GM23338 (cell line): Measurements from ENCODE around the gene FTL. TPM values are rescaled to one million over a fixed set of nuclear protein-coding genes. Genes with fewer than 3 reads are reported as not detected.

Source experiments
- ATAC-seq: fragments of 200-7000 bp; cut with Tn5 transposase; 3 replicates; pipeline ENCODE4 v1.9.1; 2020
- DNase-seq: peaks from one replicate; pipeline ENCODE4 v3.0.0-alpha.2; 2015; ENCODE audit warnings: low spot score
- H2AFZ ChIP-seq: fragments of 200-600 bp; sonication (generic); 2 replicates; pipeline ENCODE4 v1.8.0; 2016; ENCODE audit warnings: antibody characterized with exemption, mild to moderate bottlenecking, moderate library complexity
- H3F3A ChIP-seq: fragments of 200-600 bp; sonication (generic); replicated peaks from 2 replicates; pipeline ENCODE4 v1.8.0; 2017; ENCODE audit warnings: antibody characterized with exemption, mixed run types, low read depth
- H3K27ac ChIP-seq: fragments of 200-600 bp; sonication (generic); 2 replicates; pipeline ENCODE4 v1.6.1; 2016; ENCODE audit warnings: low read depth
- H3K27me3 ChIP-seq: fragments of 200-600 bp; sonication (generic); 2 replicates; pipeline ENCODE4 v1.8.0; 2016; ENCODE audit warnings: mild to moderate bottlenecking, mixed run types, moderate library complexity; ENCODE audit not compliant: insufficient read depth
- H3K36me3 ChIP-seq: fragments of 200-600 bp; sonication (generic); 2 replicates; pipeline ENCODE4 v1.8.0; 2016; ENCODE audit warnings: mild to moderate bottlenecking; ENCODE audit not compliant: insufficient read depth
- H3K4me1 ChIP-seq: fragments of 200-600 bp; sonication (generic); 2 replicates; pipeline ENCODE4 v1.8.0; 2016; ENCODE audit warnings: mild to moderate bottlenecking, moderate library complexity; ENCODE audit not compliant: insufficient read depth
- H3K4me2 ChIP-seq: fragments of 200-600 bp; sonication (generic); 2 replicates; pipeline ENCODE4 v1.7.1; 2017; ENCODE audit warnings: mixed run types
- H3K4me3 ChIP-seq: fragments of 200-600 bp; sonication (generic); 2 replicates; pipeline ENCODE4 v1.6.1; 2016; ENCODE audit warnings: mixed run types
- H3K79me2 ChIP-seq: fragments of 200-600 bp; sonication (generic); replicated peaks from 2 replicates; pipeline ENCODE4 v1.8.0; 2017; ENCODE audit warnings: mild to moderate bottlenecking; ENCODE audit not compliant: insufficient read depth
- H3K9me2 ChIP-seq: fragments of 200-600 bp; sonication (generic); 2 replicates; pipeline ENCODE4 v1.8.0; 2017; ENCODE audit not compliant: insufficient read depth
- H4K20me1 ChIP-seq: fragments of 200-600 bp; sonication (generic); replicated peaks from 2 replicates; pipeline ENCODE4 v1.8.0; 2017; ENCODE audit warnings: mild to moderate bottlenecking; ENCODE audit not compliant: insufficient read depth
- H3K27ac Mint-ChIP-seq: 2 replicates; pipeline ENCODE4 v1.8.0; 2020; ENCODE audit warnings: inconsistent platforms, mild to moderate bottlenecking, moderate library complexity, mixed read lengths
- H3K27me3 Mint-ChIP-seq: 3 replicates; pipeline ENCODE4 v1.8.0; 2022; ENCODE audit warnings: low read depth, mild to moderate bottlenecking, moderate library complexity, mixed read lengths, inconsistent platforms; ENCODE audit not compliant: insufficient read depth, poor library complexity
- H3K36me3 Mint-ChIP-seq: 3 replicates; pipeline ENCODE4 v1.8.0; 2021; ENCODE audit warnings: low read depth, mild to moderate bottlenecking, inconsistent platforms, moderate library complexity, mixed read lengths
- H3K4me1 Mint-ChIP-seq: 3 replicates; pipeline ENCODE4 v1.8.0; 2020; ENCODE audit warnings: mild to moderate bottlenecking, inconsistent platforms, mixed read lengths
- H3K4me3 Mint-ChIP-seq: 3 replicates; pipeline ENCODE4 v1.8.0; 2021; ENCODE audit warnings: moderate library complexity, mild to moderate bottlenecking, inconsistent platforms, mixed read lengths
- H3K9me3 Mint-ChIP-seq: 3 replicates; pipeline ENCODE4 v1.8.0; 2020; ENCODE audit warnings: moderate library complexity, mild to moderate bottlenecking, inconsistent platforms, mixed read lengths
- CTCF ChIP-seq, 2 experiments: fragments of 200-600 bp in 1 of 2; sonication (generic) in 1 of 2; conservative IDR thresholded peaks; 2 replicates each; pipeline versions ENCODE4 v1.5.1 to v1.6.1; 2016 to 2017; ENCODE audit warnings: antibody characterized with exemption in 2 of 2, low read depth in 2 of 2, mild to moderate bottlenecking in 2 of 2, moderate library complexity in 1 of 2
- ETS1 ChIP-seq: IDR thresholded peaks from 2 replicates; pipeline ENCODE4 v1.6.1; 2016; ENCODE audit warnings: antibody characterized with exemption
- EZH2 ChIP-seq: fragments of 200-600 bp; sonication (generic); IDR thresholded peaks from one replicate; pipeline ENCODE4 v1.8.0; 2017; ENCODE audit warnings: antibody characterized with exemption, mild to moderate bottlenecking, low read depth; ENCODE audit not compliant: unreplicated experiment
- EZH2phosphoT487 ChIP-seq: fragments of 200-600 bp; sonication (generic); IDR thresholded peaks from one replicate; pipeline ENCODE4 v1.8.1; 2018; ENCODE audit warnings: antibody characterized with exemption; ENCODE audit not compliant: unreplicated experiment
- JUNB ChIP-seq: IDR thresholded peaks from one replicate; pipeline ENCODE4 v1.6.1; 2016; ENCODE audit warnings: antibody characterized with exemption; ENCODE audit not compliant: unreplicated experiment
- NANOG ChIP-seq: IDR thresholded peaks from 2 replicates; pipeline ENCODE4 v1.6.1; 2016; ENCODE audit warnings: antibody characterized with exemption, borderline replicate concordance
- POLR2AphosphoS5 ChIP-seq: IDR thresholded peaks from 2 replicates; pipeline ENCODE4 v1.6.1; 2016; ENCODE audit warnings: antibody characterized with exemption, low read depth
- REST ChIP-seq: IDR thresholded peaks from one replicate; pipeline ENCODE4 v1.6.1; 2018; ENCODE audit warnings: antibody characterized with exemption; ENCODE audit not compliant: unreplicated experiment
- STAT1 ChIP-seq: IDR thresholded peaks from one replicate; pipeline ENCODE4 v1.6.1; 2016; ENCODE audit warnings: antibody characterized with exemption; ENCODE audit not compliant: unreplicated experiment
- ZNF114 ChIP-seq: fragments of 250-450 bp; sonication (Bioruptor Pico); IDR thresholded peaks from 2 replicates; pipeline ENCODE4 v1.5.0; 2020; ENCODE audit warnings: mild to moderate bottlenecking, moderate library complexity
- ZNF331 ChIP-seq: fragments of 250-450 bp; sonication (Bioruptor Pico); IDR thresholded peaks from 2 replicates; pipeline ENCODE4 v1.5.0; 2020; ENCODE audit warnings: low read depth, mild to moderate bottlenecking, moderate library complexity
- polyA plus RNA-seq: library from polyadenylated mRNA; unstranded; fragments of >200 nt; fragmentation: Nextera tagmentation; extraction: Ambion mirVana; gene quantifications from 2 replicates; pipeline ENCODE4 v1.2.1, GENCODE V29; 2016
- total RNA-seq: library from RNA; depleted of rRNA; stranded (reverse); fragments of >200 nt; shearing (Covaris generic); gene quantifications from 2 replicates; pipeline ENCODE4 v1.2.3, GENCODE V29; 2014

Gene FTL
- total and polyA plus RNA-seq, 2 experiments from 2014 or later: 2,064 to 5,436 TPM

GRCh38 chr19:49010453-49010852 lies 45.3 kb downstream of the FTL start (continued):
- no peak for TF ChIP-seq REST
- no peak for TF ChIP-seq EZH2phosphoT487
- no peak for TF ChIP-seq JUNB
- TF ChIP-seq ZNF331: no peak

- no peaks in the 10 kb centered on the region for H3K4me1 Mint-ChIP-seq
- H3K4me2 ChIP-seq: no peak overlapping the region
- H3K4me3 Mint-ChIP-seq: no peak overlapping the region
- H3K4me3 ChIP-seq: no peak overlapping the region
- H3K9me2 ChIP-seq: no peaks in the 10 kb centered on the region
- H3F3A ChIP-seq: no peaks in the 10 kb centered on the region
- H3K4me1 ChIP-seq: no peaks in the 10 kb centered on the region
- ATAC-seq (no peak), DNase-seq (no peak)
- H2AFZ ChIP-seq: no peak overlapping the region
- H3K27ac ChIP-seq: no peak overlapping the region
- H3K79me2 ChIP-seq: no peaks in the 10 kb centered on the region
- peaks cover 7% of the 10 kb centered on the region; the same call in 1 of the 2 replicates for H3K36me3 ChIP-seq
- no peaks in the 10 kb centered on the region for H3K27me3 ChIP-seq
- H3K36me3 Mint-ChIP-seq: peaks cover 73% of the 10 kb centered on the region
- no peak overlapping the region for H3K27ac Mint-ChIP-seq
- H3K27me3 Mint-ChIP-seq: peaks cover 7% of the 10 kb centered on the region
- no peaks in the 10 kb centered on the region; the same call in 2 of the 3 replicates for H3K9me3 Mint-ChIP-seq
- no peaks in the 10 kb centered on the region; the same call in 1 of the 2 replicates for H4K20me1 ChIP-seq
- TF ChIP-seq POLR2AphosphoS5 (no peak), STAT1 (no peak), ZNF114 (CRISPR knock-in tag) (no peak), ETS1 (no peak), EZH2 (no peak), ZNF331 (no peak), EZH2phosphoT487 (no peak), REST (no peak), NANOG (no peak), JUNB (no peak), CTCF (conservative IDR thresholded peaks at IDR 0.05; ENCODE audit: low read depth in 2 of 2) (no peak)
These were observed 46.1 kb downstream of the FTL start for GRCh38 chr19:49011194-49011593.
